GM21576 (cell line): ENCODE results near the gene LAMB2.

Experiments used
- ATAC-seq: cut with Tn5 transposase; IDR thresholded peaks from one replicate; pipeline ENCODE4 v1.9.1; 2021; ENCODE audit warnings: mild to moderate bottlenecking, moderate library complexity; ENCODE audit not compliant: unreplicated experiment

LAMB2 gene

GRCh38 chr3:49079270-49079669, 53.6 kb downstream of the LAMB2 start:
- no peak for ATAC-seq

- ATAC-seq: no peak
Measured at GRCh38 chr3:49076646-49077045, 56.2 kb downstream of the LAMB2 start.

GRCh38 chr3:49076116-49076515, 56.7 kb downstream of the LAMB2 start:
- no peak for ATAC-seq
